Hematopoietic multipotent progenitor cell (in vitro differentiated cells): ENCODE data around the gene STK17A. TPM values are rescaled to one million over a fixed set of nuclear protein-coding genes. Genes with fewer than 3 reads are reported as not detected.

Experiments
- DNase-seq, 3 donors: peaks; one replicate each; pipeline ENCODE4 v3.0.0-alpha.2; 2011 to 2015; ENCODE audit warnings: low read depth in 2 of 3, low spot score in 2 of 3
- total RNA-seq: library from RNA; depleted of rRNA; stranded (reverse); fragments of >200 nt; gene quantifications from one replicate; pipeline ENCODE4 v1.2.3, GENCODE V29; 2012

STK17A gene
- total RNA-seq, result 10.8 TPM

GRCh38 chr7:43582503-43583423 is at the start of gene STK17A:
Gene STK17A (plus strand): TSS chr7:43583108. CDS start chr7:43583244, 136 bp downstream.
- peak; percentile 91 to 95 (median 94) for DNase-seq

- no peak for DNase-seq
These were observed 49.0 kb upstream of the STK17A start for GRCh38 chr7:43533801-43534479.

GRCh38 chr7:43535031-43535451 is 47.9 kb upstream of the STK17A start:
- DNase-seq, result no peak

GRCh38 chr7:43535810-43536585 is 46.9 kb upstream of the STK17A start:
- DNase-seq, result no peak

GRCh38 chr7:43536773-43537172 is 46.1 kb upstream of the STK17A start:
- no peak for DNase-seq

GRCh38 chr7:43537765-43538403 is 45.0 kb upstream of the STK17A start:
- DNase-seq, result no peak

GRCh38 chr7:43538404-43538771 is 44.5 kb upstream of the STK17A start:
- DNase-seq, result no peak

GRCh38 chr7:43540471-43540870 is 42.4 kb upstream of the STK17A start:
- DNase-seq, result no peak

- no peak for DNase-seq
These were observed 40.2 kb upstream of the STK17A start for GRCh38 chr7:43542716-43543115.

GRCh38 chr7:43546231-43546630 is 36.7 kb upstream of the STK17A start:
- DNase-seq, result no peak

GRCh38 chr7:43550427-43550826 is 32.5 kb upstream of the STK17A start:
- no peak for DNase-seq

GRCh38 chr7:43552122-43552521 is 30.8 kb upstream of the STK17A start:
- DNase-seq, result no peak

GRCh38 chr7:43553999-43554398 is 28.9 kb upstream of the STK17A start:
- DNase-seq, result peak in 1 of 3 donors; percentile 28

GRCh38 chr7:43554423-43554822 is 28.5 kb upstream of the STK17A start:
- no peak for DNase-seq

- DNase-seq, result no peak
These were observed 24.9 kb upstream of the STK17A start for GRCh38 chr7:43557831-43558495.

- no peak for DNase-seq
These were observed 23.6 kb upstream of the STK17A start for GRCh38 chr7:43559171-43559945.

GRCh38 chr7:43559946-43560335 is 23.0 kb upstream of the STK17A start:
- no peak for DNase-seq

GRCh38 chr7:43560742-43561330 is 22.1 kb upstream of the STK17A start:
- no peak for DNase-seq

- DNase-seq, result no peak
These were observed 20.5 kb upstream of the STK17A start for GRCh38 chr7:43562383-43562782.
